ENCODE results near the gene SSH2. TPM values are rescaled to one million over a fixed set of nuclear protein-coding genes. Genes with fewer than 3 reads are reported as not detected.
A peak's percentile ranks its signal among the peaks of the same experiment; 100 is the strongest.

Gene SSH2
- total and polyA plus RNA-seq, 2 of the 13 experiments (the other 11 are each of a cell fraction or from before 2014, with no cell fraction given): 6.0 to 6.4 TPM

GRCh38 chr17:29613352-29613837 is 316.6 kb downstream of the SSH2 start (continued):
- 0 out of 2 replicates have a peak, but pooled peaks have one; percentile 45 for TF ChIP-seq SMYD3 (CRISPR knock-in tag; IDR thresholded peaks at IDR 0.05)
- peak; percentile 55; the same call in 1 of the 2 replicates for TF ChIP-seq DMAP1 (CRISPR knock-in tag; IDR thresholded peaks at IDR 0.05)
- TF ChIP-seq NAIF1 (CRISPR knock-in tag; IDR thresholded peaks at IDR 0.05; ENCODE audit: borderline replicate concordance): no peak
- no peak for TF ChIP-seq ZNF597 (CRISPR knock-in tag; IDR thresholded peaks at IDR 0.05)
- no peak for TF ChIP-seq ZNF17 (CRISPR knock-in tag; IDR thresholded peaks at IDR 0.05)
- no peak; the same call in 1 of the 2 replicates for TF ChIP-seq RXRA (CRISPR knock-in tag; IDR thresholded peaks at IDR 0.05)
- no peak for TF ChIP-seq AFF4 (CRISPR knock-in tag; IDR thresholded peaks at IDR 0.05)
- no peak; the same call in 1 of the 2 replicates for TF ChIP-seq FOXP4 (CRISPR knock-in tag; IDR thresholded peaks at IDR 0.05)
- no peak for TF ChIP-seq NR2F2 (IDR thresholded peaks at IDR 0.05; ENCODE audit: borderline replicate concordance, low read depth)
- no peak for TF ChIP-seq SIN3B (IDR thresholded peaks at IDR 0.05; ENCODE audit: low read length)
- peak; percentile 41 for TF ChIP-seq IKZF5 (CRISPR knock-in tag; IDR thresholded peaks at IDR 0.05)
- TF ChIP-seq ZNF382 (CRISPR knock-in tag; IDR thresholded peaks at IDR 0.05; ENCODE audit: borderline replicate concordance): no peak
- no peak for TF ChIP-seq SIX1 (CRISPR knock-in tag; IDR thresholded peaks at IDR 0.05; ENCODE audit: borderline replicate concordance)
- TF ChIP-seq ZNF775 (CRISPR knock-in tag; IDR thresholded peaks at IDR 0.05; ENCODE audit: borderline replicate concordance): no peak
- TF ChIP-seq NFE2 (CRISPR knock-in tag; IDR thresholded peaks at IDR 0.05): no peak
- peak; percentile 71 for TF ChIP-seq HNRNPLL (IDR thresholded peaks at IDR 0.05; ENCODE audit: low read depth, low read length, poor library complexity, severe bottlenecking)
- TF ChIP-seq ATRX (CRISPR knock-in tag; IDR thresholded peaks at IDR 0.05; ENCODE audit: borderline replicate concordance): no peak
- TF ChIP-seq ZNF766 (CRISPR knock-in tag; IDR thresholded peaks at IDR 0.05; ENCODE audit: borderline replicate concordance): no peak
- TF ChIP-seq KAT7 (CRISPR knock-in tag; IDR thresholded peaks at IDR 0.05; ENCODE audit: borderline replicate concordance): peak; percentile 69; the same call in 1 of the 2 replicates
- TF ChIP-seq, protein P1, sequence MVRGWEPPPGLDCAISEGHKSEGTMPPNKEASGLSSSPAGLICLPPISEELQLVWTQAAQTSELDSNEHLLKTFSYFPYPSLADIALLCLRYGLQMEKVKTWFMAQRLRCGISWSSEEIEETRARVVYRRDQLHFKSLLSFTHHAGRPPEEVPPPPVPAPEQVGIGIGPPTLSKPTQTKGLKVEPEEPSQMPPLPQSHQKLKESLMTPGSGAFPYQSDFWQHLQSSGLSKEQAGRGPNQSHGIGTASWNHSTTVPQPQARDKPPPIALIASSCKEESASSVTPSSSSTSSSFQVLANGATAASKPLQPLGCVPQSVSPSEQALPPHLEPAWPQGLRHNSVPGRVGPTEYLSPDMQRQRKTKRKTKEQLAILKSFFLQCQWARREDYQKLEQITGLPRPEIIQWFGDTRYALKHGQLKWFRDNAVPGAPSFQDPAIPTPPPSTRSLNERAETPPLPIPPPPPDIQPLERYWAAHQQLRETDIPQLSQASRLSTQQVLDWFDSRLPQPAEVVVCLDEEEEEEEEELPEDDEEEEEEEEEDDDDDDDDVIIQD (CRISPR knock-in tag; IDR thresholded peaks at IDR 0.05; ENCODE audit: low read depth): no peak
- TF ChIP-seq SALL2 (CRISPR knock-in tag; IDR thresholded peaks at IDR 0.05): no peak; the same call in 1 of the 2 replicates
- no peak for TF ChIP-seq ZFP1 (CRISPR knock-in tag; IDR thresholded peaks at IDR 0.05)
- no peak for TF ChIP-seq NR3C1 (CRISPR knock-in tag; IDR thresholded peaks at IDR 0.05)

Data from HepG2 (cell line).